AG04450 (cell line): ENCODE data around the gene AMMECR1. TPM values are rescaled to one million over a fixed set of nuclear protein-coding genes. Genes with fewer than 3 reads are reported as not detected.

Source experiments
- CTCF ChIA-PET: fragments of 300-600, 350-600 bp; formaldehyde crosslinking; extraction: SDS; loops from one replicate; lab custom pipeline; 2022; ENCODE audit warnings: antibody characterized with exemption, inconsistent platforms; lab: Charles Lee
- POLR2A ChIA-PET: fragments of 350-600 bp; formaldehyde crosslinking; extraction: SDS; loops from one replicate; lab custom pipeline; 2021; ENCODE audit warnings: antibody characterized with exemption, inconsistent platforms; lab: Yijun Ruan, JAX
- DNase-seq: peaks from one replicate; pipeline ENCODE4 v3.0.0-alpha.2; 2011; ENCODE audit warnings: low read depth, low spot score
- H3K27ac ChIP-seq: one replicate; pipeline ENCODE4 v1.5.1; 2012; ENCODE audit warnings: low read depth, low read length, control low read depth
- H3K27me3 ChIP-seq: one replicate; pipeline ENCODE4 v1.6.0; 2012; ENCODE audit warnings: low read length; ENCODE audit not compliant: control insufficient read depth, insufficient read depth
- H3K4me3 ChIP-seq: 2 replicates; pipeline ENCODE4 v1.5.1; 2011; ENCODE audit warnings: mild to moderate bottlenecking, low read depth, low read length, control low read depth
- H3K9me3 ChIP-seq: 2 replicates; pipeline ENCODE4 v1.5.1; 2012; ENCODE audit warnings: low read length; ENCODE audit not compliant: control insufficient read depth, insufficient read depth
- CTCF ChIP-seq: IDR thresholded peaks from 2 replicates; pipeline ENCODE4 v1.5.1; 2011; ENCODE audit warnings: low read depth, low read length, control low read depth, inconsistent platforms
- polyA plus RNA-seq: library from polyadenylated mRNA; depleted of rRNA; stranded (reverse); fragments of >200 nt; gene quantifications from 2 replicates; pipeline ENCODE4 v1.2.3, GENCODE V29; 2011

Gene AMMECR1
- polyA plus RNA-seq, 1 experiment, result 13.0 TPM

- no peaks in the 10 kb centered on the region for H3K9me3 ChIP-seq
- no peak for TF ChIP-seq CTCF
- no peak for DNase-seq
- no peaks in the 10 kb centered on the region for H3K27me3 ChIP-seq
- ChIA-PET POLR2A (no interaction called here), CTCF (no interaction called here)
- H3K27ac ChIP-seq, result no peak overlapping the region
- H3K4me3 ChIP-seq, result no peak overlapping the region
These were observed 50.0 kb downstream of the AMMECR1 start for GRCh38 chrX:110267874-110268273.

- Histone ChIP-seq H3K4me3 (no peak overlapping the region), H3K27ac (no peak overlapping the region), H3K27me3 (no peaks in the 10 kb centered on the region), H3K9me3 (no peaks in the 10 kb centered on the region)
- TF ChIP-seq CTCF, result no peak
- ChIA-PET POLR2A (no interaction called here), CTCF (no interaction called here)
- DNase-seq, result no peak
These were observed 52.2 kb downstream of the AMMECR1 start for GRCh38 chrX:110265661-110266060.

- TF ChIP-seq CTCF, result no peak
- ChIA-PET CTCF (no interaction called here), POLR2A (interaction anchor here (0.6 to 1.0 kb wide), 2 partner anchors 43 to 59 kb away, joined by 3 read pairs; partner anchors contain the start of gene AMMECR1)
- H3K9me3 ChIP-seq, result no peaks in the 10 kb centered on the region
- H3K4me3 ChIP-seq, result no peak overlapping the region
- no peak overlapping the region for H3K27ac ChIP-seq
- no peak for DNase-seq
- no peaks in the 10 kb centered on the region for H3K27me3 ChIP-seq
These were observed 58.8 kb downstream of the AMMECR1 start for GRCh38 chrX:110259117-110259516.

GRCh38 chrX:110258552-110258951, 59.3 kb downstream of the AMMECR1 start:
- no peak for TF ChIP-seq CTCF
- no peak overlapping the region for H3K4me3 ChIP-seq
- CTCF ChIA-PET, result no interaction called here
- no peaks in the 10 kb centered on the region for H3K27me3 ChIP-seq
- H3K27ac ChIP-seq, result no peak overlapping the region
- POLR2A ChIA-PET, result interaction anchor here (0.6 to 1.0 kb wide), 2 partner anchors 44 to 59 kb away, joined by 3 read pairs; partner anchors contain the start of gene AMMECR1
- no peak for DNase-seq
- H3K9me3 ChIP-seq, result no peaks in the 10 kb centered on the region

GRCh38 chrX:110257889-110258288, 60.0 kb downstream of the AMMECR1 start:
- ChIA-PET CTCF (no interaction called here), POLR2A (interaction anchor here (1.0 kb wide), 1 partner anchor 60 kb away, joined by 3 read pairs; the partner anchor contains the start of gene AMMECR1)
- no peak for TF ChIP-seq CTCF
- Histone ChIP-seq H3K27me3 (no peaks in the 10 kb centered on the region), H3K27ac (no peak overlapping the region), H3K4me3 (no peak overlapping the region), H3K9me3 (no peaks in the 10 kb centered on the region)
- DNase-seq, result no peak
